NCI-H526 treated with DMSO at 0.1 percent for 48 hours (cell line): ENCODE data around the gene MRPL51.
A peak's percentile ranks its signal among the peaks of the same experiment; 100 is the strongest.

Source experiments
- DNase-seq: peaks from one replicate; lab custom pipeline; 2025; lab: John Stamatoyannopoulos, UW

MRPL51 gene

DNA sequence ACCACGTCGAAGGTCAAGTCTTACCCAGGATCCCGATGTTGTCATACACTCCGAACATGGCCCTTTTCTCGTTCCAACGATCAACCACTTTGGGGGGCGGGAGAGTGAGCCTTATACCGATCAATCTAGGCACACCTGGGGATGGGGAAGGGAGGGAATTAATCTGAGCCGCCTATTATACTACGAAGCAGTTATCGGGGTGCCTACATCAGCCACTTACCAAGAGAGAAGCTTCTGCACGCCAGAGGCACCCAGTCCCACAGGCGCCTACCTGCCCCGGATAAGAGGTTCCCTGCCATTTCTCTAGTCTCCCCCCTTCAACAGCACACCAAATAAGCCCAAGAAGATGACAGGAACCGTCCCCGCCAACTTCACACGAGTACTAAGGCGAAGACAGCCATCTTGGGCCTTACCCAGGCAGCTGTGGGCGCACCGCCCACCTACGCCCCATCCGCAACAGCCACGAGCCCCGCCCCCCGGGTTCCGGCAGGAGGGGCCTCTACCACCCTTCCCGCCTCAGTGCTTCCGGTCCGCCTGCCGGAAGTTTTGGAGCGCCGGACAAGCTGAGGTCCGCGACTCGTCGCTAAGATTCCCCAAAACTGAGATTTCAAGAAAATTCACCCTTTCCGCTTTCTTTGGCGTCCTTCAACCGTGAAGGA, at the start of gene MRPL51:
TSS of gene MRPL51 (minus strand) at position 425 of the 659 bp plus-strand sequence. CDS start at position 299, 126 bp downstream.
- peak; percentile 88 for DNase-seq

DNA sequence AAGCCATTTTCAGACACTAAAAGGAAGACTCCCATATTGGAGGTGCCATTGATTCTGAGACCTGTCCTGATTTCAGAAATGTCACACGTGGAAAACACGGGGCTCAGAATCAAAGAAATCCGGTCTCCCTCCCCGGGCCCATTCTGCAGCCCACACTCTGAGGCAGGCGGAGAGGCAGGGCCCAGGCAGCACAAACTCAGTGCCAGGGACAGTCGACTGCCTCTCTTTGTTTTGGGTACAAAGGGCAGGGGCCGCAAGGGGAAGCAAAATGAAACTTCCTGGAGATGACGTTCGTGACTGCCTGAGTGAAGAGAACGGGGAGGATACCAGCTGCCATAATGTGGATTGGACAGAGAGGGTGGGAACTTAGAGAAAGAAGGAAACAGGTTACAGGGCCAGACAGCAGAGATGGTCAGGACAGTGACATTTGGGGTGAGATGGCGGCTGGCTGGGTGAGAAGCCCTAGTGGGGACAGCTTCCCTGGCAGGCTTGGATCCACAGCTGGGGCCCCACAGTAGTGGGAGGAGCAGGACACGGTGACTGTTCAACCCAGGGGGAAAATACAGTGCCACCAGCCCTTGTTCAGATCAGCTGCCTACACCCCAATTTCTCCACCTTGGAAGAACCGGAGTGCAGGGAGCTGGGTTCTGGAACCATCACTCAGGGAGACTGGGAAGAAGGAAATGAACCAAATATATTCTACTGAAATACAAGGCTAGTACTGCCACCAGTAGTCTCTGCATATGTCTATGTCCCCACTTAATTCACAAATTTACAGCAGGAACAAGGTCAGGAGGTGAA, 49.3 kb upstream of the MRPL51 start:
- no peak for DNase-seq

- DNase-seq, result no peak
Observed at GRCh38 chr12:6541371-6542165, 48.5 kb upstream of the MRPL51 start.

DNA sequence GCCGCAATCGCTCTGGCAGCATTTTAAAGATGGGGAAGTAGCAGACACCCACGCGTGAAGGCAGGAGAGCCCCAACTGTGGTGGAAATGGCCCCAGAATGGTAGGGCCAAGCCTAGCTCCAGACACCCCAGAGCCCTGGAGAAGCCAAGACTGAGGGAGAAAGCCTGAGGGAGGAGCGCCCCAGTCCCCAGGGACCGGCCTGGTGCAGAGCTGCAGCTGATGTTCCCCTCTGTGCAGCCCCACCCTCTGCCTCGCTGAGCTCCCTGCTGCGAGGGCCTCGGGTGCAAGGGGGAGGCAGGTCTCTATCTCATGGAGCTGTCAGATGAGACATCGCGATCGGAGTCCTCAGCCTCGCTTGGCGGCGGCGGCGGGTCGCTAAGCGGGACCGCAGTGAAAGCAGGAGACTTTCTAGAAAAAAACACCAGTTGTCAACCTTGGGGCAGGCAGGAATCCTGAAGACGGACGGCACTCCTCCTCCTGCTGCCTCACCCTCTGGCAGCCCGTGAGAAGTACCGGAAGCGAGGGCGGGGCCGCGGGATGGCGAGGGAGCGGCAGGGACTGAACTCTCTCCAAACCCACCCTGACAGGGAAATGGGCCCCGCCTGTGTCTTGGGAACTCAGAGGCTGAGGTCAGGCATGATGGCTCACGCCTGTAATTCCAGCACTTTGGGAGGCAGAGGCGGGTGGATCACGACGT, 47.3 kb upstream of the MRPL51 start:
- peak; percentile 79 for DNase-seq

DNA sequence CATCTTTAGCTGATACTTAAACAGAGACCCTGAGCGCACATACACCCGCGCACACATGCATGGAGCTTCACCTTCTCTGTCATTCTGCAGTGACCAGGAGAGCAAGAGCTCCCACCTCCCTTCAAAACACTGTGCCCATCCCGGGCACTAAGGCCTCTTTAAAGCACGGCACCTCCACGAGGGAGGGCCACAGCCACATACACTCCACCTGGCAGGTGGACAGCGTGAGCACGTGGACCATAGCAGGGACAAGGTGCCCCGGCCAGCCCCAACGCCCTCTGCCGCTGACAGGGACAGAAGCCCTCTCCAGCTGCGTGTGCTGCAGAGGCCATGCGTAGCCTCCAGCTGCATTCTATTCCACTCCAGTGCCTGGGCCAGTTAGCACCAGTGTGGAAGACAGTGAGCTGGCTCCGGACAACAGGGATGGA, 46.7 kb upstream of the MRPL51 start:
- DNase-seq, result peak; percentile 32

DNA sequence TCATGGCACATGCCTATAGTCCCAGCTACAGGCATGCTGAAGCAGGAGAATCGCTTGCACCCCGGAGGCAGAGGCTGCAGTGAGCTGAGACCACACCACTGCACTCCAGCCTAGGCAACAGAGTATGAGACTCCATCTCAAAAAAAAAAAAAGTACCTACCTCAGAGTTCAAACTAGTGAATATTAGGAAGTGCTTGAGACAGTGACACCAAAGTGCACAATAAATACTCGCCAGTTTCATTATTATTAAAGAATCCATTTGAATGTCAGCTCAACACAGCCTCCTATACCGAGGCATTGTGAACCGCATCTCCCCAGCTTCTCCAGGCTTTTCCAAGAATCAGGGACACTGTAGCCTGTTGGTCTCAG, 46.2 kb upstream of the MRPL51 start:
- DNase-seq, result peak; percentile 32

DNA sequence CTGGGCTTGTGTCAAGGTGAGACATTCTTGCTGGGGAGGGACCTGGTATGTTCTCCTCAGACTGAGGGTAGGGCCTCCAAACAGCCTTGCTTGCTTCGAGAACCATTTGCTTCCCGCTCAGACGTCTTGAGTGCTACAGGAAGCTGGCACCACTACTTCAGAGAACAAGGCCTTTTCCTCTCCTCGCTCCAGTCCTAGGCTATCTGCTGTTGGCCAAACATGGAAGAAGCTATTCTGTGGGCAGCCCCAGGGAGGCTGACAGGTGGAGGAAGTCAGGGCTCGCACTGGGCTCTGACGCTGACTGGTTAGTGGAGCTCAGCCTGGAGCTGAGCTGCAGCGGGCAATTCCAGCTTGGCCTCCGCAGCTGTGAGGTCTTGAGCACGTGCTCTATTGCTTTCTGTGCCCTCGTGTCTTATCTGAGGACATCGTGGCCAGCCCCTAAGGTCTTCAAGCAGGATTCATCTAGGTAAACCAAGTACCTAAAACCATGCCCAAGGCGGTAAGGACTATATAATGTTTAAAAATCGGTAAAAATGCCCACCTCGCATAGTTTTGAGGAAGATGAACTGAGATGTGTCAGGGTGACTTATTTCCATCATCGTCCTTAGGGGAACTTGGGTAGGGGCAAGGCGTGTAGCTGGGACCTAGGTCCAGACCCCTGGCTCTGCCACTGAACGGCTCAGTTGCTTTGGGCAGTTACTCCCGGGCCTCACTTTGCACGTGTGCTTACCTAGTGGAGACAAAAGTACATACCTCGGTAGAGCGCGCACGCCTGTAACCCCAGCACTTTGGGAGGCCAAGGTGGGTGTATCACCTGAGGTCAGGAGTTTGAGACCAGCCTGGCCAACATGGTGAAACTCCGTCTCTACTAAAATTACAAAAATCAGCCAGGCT, 45.6 kb upstream of the MRPL51 start:
- DNase-seq, result no peak

DNA sequence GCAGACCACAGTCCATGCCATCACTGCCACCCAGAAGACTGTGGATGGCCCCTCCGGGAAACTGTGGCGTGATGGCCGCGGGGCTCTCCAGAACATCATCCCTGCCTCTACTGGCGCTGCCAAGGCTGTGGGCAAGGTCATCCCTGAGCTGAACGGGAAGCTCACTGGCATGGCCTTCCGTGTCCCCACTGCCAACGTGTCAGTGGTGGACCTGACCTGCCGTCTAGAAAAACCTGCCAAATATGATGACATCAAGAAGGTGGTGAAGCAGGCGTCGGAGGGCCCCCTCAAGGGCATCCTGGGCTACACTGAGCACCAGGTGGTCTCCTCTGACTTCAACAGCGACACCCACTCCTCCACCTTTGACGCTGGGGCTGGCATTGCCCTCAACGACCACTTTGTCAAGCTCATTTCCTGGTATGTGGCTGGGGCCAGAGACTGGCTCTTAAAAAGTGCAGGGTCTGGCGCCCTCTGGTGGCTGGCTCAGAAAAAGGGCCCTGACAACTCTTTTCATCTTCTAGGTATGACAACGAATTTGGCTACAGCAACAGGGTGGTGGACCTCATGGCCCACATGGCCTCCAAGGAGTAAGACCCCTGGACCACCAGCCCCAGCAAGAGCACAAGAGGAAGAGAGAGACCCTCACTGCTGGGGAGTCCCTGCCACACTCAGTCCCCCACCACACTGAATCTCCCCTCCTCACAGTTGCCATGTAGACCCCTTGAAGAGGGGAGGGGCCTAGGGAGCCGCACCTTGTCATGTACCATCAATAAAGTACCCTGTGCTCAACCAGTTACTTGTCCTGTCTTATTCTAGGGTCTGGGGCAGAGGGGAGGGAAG, 44.7 kb upstream of the MRPL51 start:
- DNase-seq, result peak; percentile 62

DNA sequence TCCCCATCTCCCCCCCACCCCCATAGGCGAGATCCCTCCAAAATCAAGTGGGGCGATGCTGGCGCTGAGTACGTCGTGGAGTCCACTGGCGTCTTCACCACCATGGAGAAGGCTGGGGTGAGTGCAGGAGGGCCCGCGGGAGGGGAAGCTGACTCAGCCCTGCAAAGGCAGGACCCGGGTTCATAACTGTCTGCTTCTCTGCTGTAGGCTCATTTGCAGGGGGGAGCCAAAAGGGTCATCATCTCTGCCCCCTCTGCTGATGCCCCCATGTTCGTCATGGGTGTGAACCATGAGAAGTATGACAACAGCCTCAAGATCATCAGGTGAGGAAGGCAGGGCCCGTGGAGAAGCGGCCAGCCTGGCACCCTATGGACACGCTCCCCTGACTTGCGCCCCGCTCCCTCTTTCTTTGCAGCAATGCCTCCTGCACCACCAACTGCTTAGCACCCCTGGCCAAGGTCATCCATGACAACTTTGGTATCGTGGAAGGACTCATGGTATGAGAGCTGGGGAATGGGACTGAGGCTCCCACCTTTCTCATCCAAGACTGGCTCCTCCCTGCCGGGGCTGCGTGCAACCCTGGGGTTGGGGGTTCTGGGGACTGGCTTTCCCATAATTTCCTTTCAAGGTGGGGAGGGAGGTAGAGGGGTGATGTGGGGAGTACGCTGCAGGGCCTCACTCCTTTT, 44.0 kb upstream of the MRPL51 start:
- no peak for DNase-seq

DNA sequence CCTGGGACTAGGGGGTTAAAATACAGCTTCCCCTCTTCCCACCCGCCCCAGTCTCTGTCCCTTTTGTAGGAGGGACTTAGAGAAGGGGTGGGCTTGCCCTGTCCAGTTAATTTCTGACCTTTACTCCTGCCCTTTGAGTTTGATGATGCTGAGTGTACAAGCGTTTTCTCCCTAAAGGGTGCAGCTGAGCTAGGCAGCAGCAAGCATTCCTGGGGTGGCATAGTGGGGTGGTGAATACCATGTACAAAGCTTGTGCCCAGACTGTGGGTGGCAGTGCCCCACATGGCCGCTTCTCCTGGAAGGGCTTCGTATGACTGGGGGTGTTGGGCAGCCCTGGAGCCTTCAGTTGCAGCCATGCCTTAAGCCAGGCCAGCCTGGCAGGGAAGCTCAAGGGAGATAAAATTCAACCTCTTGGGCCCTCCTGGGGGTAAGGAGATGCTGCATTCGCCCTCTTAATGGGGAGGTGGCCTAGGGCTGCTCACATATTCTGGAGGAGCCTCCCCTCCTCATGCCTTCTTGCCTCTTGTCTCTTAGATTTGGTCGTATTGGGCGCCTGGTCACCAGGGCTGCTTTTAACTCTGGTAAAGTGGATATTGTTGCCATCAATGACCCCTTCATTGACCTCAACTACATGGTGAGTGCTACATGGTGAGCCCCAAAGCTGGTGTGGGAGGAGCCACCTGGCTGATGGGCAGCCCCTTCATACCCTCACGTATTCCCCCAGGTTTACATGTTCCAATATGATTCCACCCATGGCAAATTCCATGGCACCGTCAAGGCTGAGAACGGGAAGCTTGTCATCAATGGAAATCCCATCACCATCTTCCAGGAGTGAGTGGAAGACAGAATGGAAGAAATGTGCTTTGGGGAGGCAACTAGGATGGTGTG, 43.1 kb upstream of the MRPL51 start:
- DNase-seq, result no peak

DNA sequence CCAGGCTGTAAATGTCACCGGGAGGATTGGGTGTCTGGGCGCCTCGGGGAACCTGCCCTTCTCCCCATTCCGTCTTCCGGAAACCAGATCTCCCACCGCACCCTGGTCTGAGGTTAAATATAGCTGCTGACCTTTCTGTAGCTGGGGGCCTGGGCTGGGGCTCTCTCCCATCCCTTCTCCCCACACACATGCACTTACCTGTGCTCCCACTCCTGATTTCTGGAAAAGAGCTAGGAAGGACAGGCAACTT, 42.6 kb upstream of the MRPL51 start:
- no peak for DNase-seq

DNA sequence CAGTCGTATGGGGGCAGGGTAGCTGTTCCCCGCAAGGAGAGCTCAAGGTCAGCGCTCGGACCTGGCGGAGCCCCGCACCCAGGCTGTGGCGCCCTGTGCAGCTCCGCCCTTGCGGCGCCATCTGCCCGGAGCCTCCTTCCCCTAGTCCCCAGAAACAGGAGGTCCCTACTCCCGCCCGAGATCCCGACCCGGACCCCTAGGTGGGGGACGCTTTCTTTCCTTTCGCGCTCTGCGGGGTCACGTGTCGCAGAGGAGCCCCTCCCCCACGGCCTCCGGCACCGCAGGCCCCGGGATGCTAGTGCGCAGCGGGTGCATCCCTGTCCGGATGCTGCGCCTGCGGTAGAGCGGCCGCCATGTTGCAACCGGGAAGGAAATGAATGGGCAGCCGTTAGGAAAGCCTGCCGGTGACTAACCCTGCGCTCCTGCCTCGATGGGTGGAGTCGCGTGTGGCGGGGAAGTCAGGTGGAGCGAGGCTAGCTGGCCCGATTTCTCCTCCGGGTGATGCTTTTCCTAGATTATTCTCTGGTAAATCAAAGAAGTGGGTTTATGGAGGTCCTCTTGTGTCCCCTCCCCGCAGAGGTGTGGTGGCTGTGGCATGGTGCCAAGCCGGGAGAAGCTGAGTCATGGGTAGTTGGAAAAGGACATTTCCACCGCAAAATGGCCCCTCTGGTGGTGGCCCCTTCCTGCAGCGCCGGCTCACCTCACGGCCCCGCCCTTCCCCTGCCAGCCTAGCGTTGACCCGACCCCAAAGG, 42.1 kb upstream of the MRPL51 start:
- peak; percentile 29 for DNase-seq

- no peak for DNase-seq
Observed at GRCh38 chr12:6534695-6534944, 41.6 kb upstream of the MRPL51 start.

GRCh38 chr12:6533923-6534694, 41.0 kb upstream of the MRPL51 start, which contains the start of gene GAPDH:
TSS of gene GAPDH (plus strand) at chr12:6534517. CDS start at chr12:6534833, 316 bp downstream.
- peak; percentile 96 for DNase-seq

GRCh38 chr12:6533653-6533922, 40.5 kb upstream of the MRPL51 start:
- DNase-seq, result no peak

DNA sequence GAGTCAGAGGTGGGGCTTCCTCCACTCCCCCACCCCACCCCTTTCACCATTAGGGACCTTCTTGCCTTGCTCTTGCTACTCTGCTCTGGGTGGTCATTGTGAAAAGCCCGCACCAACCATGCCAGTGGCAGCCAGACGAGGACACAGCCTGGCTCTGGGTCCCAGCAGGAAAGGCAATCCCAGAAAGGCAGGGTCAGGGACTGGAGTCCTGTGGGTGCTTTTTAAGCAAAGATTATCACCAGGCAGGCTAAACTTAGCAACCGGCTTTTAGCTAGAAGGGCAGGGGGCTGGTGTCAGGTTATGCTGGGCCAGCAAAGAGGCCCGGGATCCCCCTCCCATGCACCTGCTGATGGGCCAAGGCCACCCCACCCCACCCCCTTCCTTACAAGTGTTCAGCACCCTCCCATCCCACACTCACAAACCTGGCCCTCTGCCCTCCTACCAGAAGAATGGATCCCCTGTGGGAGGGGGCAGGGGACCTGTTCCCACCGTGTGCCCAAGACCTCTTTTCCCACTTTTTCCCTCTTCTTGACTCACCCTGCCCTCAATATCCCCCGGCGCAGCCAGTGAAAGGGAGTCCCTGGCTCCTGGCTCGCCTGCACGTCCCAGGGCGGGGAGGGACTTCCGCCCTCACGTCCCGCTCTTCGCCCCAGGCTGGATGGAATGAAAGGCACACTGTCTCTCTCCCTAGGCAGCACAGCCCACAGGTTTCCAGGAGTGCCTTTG, 40.0 kb upstream of the MRPL51 start:
- DNase-seq, result peak; percentile 62
